CD1c-positive myeloid dendritic cell (primary cell): ENCODE data around the gene PIGN.
"Not testable (repeated sequence)": the region's sequence is repeated elsewhere in the genome, so short reads cannot be mapped to it uniquely, and the experiment has no call there.

Source experiments
- DNase-seq: peaks from one replicate; pipeline ENCODE4 v3.0.0-alpha.2; 2016; ENCODE audit errors: extremely low spot score

PIGN gene

DNA sequence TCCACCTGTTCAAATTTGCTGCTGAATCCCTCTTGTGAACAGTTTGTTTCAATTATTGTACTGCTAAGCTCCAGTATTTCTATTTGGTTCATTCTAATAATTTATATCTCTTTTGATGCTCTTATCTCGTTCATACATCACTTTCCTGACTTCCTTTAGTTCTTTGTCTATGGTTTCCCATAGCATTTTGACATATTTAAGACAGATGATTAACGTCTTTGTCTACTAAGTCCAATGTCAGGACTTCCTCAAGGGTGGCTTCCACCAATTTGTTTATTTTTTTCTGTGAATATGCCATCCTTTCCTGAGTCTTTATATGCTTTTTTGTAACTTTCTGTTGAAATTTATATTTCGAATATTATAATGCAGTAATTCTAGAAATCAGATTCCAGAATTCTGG is 9.6 kb downstream of the PIGN start:
- DNase-seq, result no peak

DNA sequence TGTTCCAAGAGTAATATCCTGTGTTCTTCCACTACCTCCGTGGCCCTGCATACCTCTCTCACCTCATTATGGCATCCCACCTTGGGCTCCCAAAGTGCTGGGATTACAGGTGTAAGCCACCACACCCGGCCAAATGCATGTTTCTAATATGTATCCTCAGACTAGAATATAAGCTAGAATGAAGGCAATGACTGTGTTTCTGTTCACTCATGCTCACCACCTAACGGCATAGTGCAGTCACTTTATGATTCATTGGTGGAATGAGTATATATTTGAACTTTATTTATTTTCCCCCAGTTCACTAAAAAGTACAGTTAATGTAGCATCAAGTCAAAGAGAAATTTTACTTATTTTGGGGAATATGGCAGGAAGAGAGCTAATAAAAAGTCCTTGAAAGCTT is 11.3 kb downstream of the PIGN start:
- DNase-seq, result no peak

- DNase-seq, result no peak
Observed at GRCh38 chr18:62172298-62172697, 14.6 kb downstream of the PIGN start.

DNA sequence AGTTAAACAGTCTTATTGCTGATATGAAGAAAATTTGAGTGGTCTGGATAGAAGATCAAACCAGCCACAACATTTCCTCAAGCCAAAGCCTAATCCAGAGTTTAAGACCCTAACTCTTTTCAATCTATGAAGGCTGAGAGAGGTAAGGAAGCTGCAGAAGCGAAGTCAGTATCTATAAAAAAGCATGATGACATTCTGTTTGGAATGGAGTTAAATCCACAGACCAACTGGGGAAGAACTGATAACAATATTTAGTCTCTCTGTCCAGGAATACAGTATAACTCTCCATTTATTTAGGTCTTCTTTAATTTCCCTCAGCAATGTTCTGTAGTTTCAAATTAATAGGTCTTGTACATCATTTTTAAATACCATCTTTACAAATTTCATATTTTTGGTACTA is 16.0 kb downstream of the PIGN start:
- no peak for DNase-seq

GRCh38 chr18:62166524-62166923 is 20.3 kb downstream of the PIGN start:
- not testable (repeated sequence) for DNase-seq

- DNase-seq, result no peak
Observed at GRCh38 chr18:62165583-62165982, 21.3 kb downstream of the PIGN start.

DNA sequence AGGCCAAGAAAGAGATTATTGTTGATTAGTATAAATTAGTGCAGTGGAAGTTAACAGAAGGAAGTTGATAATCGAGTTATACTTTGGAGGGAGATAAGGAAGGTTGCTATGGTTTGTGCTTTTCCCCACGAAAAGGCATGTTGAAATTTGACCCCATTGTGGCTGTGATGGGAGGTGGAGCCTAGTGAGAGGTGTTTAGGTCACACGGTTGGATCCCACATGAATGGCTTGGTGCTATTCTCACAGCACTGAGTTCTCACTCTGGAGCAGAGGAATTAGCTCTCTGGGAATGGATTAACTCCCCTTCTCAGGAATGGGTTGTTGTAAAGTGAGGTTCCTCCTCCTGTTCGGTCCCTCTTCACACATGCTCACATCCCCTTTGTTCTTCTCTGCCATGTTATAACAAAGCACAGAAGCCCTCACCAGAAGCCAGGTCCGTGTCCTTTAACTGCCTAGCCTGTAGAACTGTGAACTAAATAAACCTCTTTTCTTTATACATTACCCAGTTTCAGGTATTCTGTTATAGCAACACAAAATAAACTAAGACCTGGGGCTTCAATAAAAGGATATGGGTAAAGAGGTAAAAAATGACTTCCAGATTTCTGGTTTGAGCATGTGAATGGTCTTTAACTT is 21.9 kb downstream of the PIGN start:
- DNase-seq, result no peak

DNA sequence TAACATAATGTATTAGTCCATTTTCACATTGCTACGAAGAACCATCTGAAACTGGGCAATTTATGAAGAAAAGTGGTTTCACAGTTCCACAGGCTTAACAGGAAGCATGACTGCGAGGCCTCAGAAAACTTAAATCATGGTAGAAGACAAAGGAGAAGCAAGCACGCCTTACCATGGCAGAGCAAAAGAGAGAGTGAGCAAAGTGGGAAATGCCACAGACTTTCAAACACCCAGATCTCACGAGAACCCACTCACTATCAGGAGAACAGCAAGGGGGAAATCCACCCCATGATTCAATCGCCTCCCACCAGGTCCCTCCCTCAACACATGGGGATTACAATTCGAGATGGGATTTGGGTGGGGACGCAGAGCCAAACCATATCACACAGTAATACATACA is 22.5 kb downstream of the PIGN start:
- DNase-seq, result no peak

DNA sequence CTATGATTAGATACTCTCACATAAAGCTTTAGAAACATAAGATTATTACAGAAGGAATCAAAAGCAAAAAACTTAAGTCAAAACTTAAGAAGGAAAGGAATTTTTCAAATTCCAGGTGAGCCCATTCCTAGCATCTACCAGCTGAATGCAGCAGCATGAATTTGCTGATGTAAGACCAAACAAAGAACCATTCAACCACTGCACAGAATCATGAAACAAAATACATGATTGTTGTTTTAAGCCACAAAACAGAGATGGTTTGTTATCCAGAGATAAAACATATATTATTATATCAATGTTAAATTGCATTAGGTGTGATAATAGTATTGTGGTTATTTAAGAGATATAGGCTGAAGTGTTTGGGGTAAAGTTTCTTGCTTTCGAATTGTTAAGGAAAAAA is 29.0 kb downstream of the PIGN start:
- no peak for DNase-seq

- no peak for DNase-seq
Observed at GRCh38 chr18:62152844-62153243, 34.0 kb downstream of the PIGN start.

GRCh38 chr18:62151068-62151771 is 35.6 kb downstream of the PIGN start:
- no peak for DNase-seq

DNA sequence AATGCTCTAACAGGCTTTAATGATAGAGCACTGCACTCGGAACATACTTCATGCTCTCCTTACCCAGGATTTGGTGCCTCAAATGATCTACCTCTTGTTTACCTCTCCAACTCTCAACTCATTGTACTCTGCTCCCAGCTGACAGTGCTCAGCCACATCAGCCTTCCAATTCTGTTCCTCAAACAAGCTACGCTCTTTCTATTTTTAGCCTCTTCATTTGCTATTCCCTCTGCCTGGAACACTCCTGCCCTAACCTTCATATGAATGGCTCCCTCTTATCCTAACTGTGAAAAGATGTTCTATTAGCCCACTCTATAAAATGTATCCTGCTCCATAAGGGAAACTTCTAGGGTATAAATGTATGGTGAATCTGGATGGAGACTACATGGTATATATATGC is 42.5 kb downstream of the PIGN start:
- DNase-seq, result no peak

- peak; percentile 35 for DNase-seq
Observed at GRCh38 chr18:62140259-62140658, 46.6 kb downstream of the PIGN start.

GRCh38 chr18:62138461-62139235 is 48.2 kb downstream of the PIGN start:
- DNase-seq, result no peak

DNA sequence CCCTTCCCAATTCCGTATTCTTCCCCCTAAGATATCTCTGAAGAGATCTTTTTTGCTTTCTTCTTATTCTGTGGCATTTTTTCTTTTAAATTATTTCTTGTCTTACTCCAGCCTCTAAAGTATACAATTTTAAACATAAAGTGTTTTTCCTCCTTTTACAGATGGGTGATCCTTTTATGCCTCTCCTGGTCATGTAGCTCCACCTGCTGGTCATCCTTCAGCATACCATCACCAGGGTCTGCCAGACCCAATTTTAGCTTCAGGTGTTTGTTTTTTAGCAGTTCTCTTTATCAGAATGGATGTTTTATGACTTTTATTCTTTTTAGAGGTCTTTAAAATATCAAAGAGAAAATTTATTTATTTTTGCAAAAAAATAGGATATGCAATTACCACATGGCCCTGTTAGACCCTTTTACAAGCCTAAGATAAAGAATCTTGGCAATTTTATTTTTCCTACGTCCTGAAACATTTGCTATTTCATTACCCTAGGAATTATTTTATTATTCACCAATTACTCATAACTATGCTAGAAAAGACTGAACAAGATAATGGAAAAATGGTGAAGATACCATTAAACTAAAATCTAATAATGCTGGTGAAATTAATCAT is 55.5 kb downstream of the PIGN start:
- peak; percentile 78 for DNase-seq

GRCh38 chr18:62128157-62128556 is 58.7 kb downstream of the PIGN start:
- DNase-seq, result no peak

DNA sequence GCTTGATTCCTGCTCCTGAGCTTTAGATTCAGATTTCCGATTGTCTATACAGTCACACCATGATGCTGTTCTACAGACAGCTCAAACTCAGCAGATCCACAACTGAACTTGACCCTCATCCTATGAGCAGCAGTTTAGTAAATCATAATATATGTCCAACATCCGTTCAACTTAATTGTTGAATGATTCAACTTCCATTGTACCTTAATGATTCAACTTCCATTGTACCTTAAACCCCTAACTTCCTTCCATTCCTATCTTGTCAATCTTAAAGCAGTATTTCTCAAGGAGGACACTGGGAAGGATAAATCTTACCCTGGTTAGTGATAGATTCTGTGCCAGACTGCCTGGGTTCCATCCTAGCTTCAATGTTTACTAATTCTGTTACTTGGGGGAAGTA is 60.1 kb downstream of the PIGN start:
- DNase-seq, result no peak

DNA sequence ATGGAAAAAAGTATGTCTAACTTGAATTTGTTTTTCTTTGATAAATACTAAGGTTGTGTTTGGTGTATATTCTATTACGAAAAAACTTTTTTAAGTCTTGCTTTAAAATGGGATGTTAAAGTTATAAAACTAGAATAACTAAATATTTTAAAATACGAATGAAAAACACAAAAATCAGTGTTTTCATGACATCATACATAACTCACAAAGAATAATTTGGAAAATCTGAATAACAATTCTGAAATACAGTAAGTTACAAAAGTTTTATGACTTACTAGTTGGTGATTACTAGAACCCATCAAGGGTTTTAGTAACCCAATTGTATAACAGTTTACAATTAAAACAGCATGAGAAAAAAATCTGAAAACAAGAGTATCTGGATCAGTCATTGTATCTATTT is 61.2 kb downstream of the PIGN start:
- DNase-seq, result no peak

DNA sequence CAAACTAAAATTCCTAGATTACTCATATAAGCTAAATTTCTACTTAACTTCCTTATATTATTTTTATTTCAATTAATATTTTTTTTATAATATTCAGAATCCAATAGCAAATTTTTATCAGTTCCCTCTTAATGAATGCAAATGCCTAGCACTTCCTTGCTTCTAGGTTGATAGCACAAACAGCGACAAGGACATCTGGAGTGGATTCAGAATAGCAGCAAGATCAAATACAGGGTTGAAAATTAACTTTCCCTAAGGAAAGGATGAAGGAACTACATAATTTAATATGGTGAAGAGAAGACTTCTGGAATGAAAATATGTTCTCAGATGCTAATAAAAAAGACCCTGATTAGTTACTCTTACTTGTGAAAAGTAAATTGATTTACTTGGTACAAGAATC is 64.5 kb downstream of the PIGN start:
- DNase-seq, result no peak

DNA sequence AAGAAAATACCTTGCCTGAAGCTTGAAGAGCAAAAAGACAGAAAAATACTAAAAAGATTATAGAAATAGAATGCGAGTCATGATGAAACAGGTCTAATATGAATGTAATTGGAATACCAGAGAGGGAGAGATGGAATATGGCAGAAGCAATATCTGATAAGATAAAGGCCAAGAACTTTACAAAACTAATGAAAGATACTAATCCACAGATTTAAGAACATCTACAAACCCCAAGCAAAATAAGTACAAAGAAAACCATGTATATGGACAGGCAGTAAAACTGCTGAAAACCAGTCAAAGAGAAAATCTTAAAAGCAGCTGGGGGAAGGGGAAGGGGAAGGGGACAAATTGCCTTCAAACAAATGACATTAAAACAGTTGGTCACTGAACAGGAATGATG is 67.0 kb downstream of the PIGN start:
- no peak for DNase-seq

DNA sequence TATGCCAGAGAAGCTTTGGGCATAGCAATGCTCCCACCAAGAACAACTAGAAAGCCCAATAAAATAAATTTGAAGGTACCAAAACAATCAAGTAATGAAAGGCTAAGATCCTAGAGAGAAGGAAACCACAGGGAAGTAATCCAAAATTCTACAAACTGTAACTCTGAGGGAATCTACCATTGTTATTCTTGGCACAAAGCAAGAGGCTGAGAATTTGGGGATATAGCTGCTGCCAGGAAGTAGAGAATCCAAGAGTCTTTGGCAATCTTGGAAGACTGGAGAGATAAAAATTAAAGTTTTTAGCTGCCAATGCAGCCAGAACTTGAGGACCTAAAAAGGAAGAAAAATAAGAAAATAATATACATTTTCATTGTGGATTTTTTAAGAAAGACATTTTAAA is 68.5 kb downstream of the PIGN start:
- DNase-seq, result no peak

GRCh38 chr18:62109676-62110075 is 77.2 kb downstream of the PIGN start:
- no peak for DNase-seq

DNA sequence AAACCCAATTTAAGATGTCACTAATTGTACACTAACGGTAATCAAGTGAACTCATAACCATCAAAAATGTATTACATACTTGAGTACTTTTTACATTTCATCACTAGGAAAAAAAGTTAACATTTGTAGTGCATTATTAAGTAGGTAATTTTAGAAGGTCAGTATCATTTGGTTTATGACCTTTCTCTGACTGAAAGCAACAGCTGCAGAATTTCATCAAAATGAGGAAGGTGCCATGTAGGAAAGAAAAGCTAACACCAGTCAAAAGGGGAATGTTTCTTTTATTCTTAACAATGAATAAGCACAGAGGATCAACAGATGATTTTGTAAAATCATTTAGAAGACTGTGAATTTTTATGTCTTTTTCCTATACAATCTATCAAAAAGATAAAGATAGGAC is 79.0 kb downstream of the PIGN start:
- DNase-seq, result no peak
